ENCODE results near the gene LPAR3. TPM values are rescaled to one million over a fixed set of nuclear protein-coding genes. Genes with fewer than 3 reads are reported as not detected.

LPAR3 gene, protein sequence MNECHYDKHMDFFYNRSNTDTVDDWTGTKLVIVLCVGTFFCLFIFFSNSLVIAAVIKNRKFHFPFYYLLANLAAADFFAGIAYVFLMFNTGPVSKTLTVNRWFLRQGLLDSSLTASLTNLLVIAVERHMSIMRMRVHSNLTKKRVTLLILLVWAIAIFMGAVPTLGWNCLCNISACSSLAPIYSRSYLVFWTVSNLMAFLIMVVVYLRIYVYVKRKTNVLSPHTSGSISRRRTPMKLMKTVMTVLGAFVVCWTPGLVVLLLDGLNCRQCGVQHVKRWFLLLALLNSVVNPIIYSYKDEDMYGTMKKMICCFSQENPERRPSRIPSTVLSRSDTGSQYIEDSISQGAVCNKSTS
- 0.08 and 0.11 TPM in 2 replicates for polyA plus RNA-seq (2012; rRNA removed)
- polyA plus RNA-seq (2012; cell fraction: cytosol; rRNA removed) = 0.08 and 0.25 TPM in 2 replicates
- not detected in 2 replicates for polyA plus RNA-seq (2012; cell fraction: nucleus; rRNA removed)

DNA sequence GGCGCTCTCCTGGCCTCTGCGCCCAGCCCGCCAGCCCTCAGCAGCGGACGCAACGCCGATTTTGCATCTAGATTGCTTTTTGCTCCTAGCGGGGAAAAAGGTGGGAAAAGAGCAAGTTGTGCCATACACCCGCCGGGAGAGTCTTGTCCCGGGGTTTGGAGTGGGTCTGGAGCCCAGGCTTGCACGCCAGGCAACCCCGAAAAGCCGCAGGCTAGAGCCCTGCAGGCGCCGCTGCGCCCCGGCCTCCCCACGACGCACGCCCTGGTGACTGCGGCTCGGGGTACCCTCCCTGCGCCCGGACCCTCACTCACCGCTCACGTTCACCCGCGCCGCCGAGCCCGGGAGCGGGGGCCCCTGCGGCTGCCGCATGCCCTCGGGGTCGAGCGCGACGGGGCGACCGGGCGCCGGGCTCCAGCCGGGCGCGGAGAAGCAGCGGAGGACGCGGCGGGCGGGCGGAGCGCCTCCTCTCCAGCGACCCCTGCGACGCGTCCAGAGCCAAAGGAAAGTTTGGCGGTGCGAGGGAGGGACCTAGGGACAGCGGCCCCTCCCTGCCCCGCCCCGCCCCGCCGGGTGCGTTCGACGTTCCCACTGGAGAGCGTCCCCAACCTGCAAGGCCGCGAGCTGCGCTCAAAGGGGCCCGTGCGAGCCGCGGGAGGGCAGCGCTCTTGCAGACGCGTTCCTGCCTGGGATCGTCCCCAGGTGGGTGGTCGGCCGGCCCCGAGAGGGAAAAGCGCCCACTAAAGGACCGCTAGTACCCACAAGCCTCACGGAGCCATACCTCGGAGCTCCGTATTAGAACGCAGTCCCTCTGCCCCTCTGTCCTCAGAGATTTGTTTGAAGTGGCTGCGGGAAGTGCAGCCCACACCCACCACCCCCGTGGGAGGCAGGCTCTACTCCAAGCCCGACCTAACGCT lies at the start of gene LPAR3:
LPAR3 (minus strand) TSS at position 502 of the 914 bp plus-strand sequence. CDS start 27,086 bp downstream, outside the sequence.
- Histone ChIP-seq H3K9ac (no peak within 1 kb of the TSS), H3K27ac (ENCODE audit: low read depth in 2 of 2, low read length in 1 of 2) (no peak within 1 kb of the TSS), H2AFZ (ENCODE audit: low read depth) (no peak within 1 kb of the TSS), H3F3A (replicated peaks; ENCODE audit: insufficient read depth) (no peaks in the 10 kb centered on the region), H3K36me3 (replicated peaks in 1 of 2; ENCODE audit: control insufficient read depth in 1 of 2, insufficient read depth in 2 of 2, low read length in 1 of 2) (no peaks in the 10 kb centered on the region), H3K4me1 (ENCODE audit: control insufficient read depth in 1 of 2, insufficient read depth in 2 of 2, low read depth in 1 of 2, low read length in 1 of 2) (peaks cover 0 to 6% of the 10 kb centered on the region in 2 experiments; a peak in 1 of 4 replicates), H3K4me2 (peak within 1 kb of the TSS; percentile 33; the same call in 1 of the 2 replicates), H4K20me1 (ENCODE audit: insufficient read depth) (no peaks in the 10 kb centered on the region), H3K27me3 (ENCODE audit: insufficient read depth) (peaks cover 21% of the 10 kb centered on the region), H3K79me2 (ENCODE audit: insufficient read depth) (no peaks in the 10 kb centered on the region), H3K9me2 (no peaks in the 10 kb centered on the region), H3K4me3 (ENCODE audit: low read depth in 2 of 2, low read length in 1 of 2) (peak within 1 kb of the TSS in 1 of 2 experiments; percentile 35; a peak in 2 of 4 replicates), H3K9me3 (no peaks in the 10 kb centered on the region)
- peak; percentile 88 for DNase-seq
- WGBS (ENCODE audit: low lambda C conversion rate) = 4% methylated on average over 28 of the region's 93 CpGs
- ChIA-PET POLR2A (no interaction called here), CTCF (interaction anchor here (0.8 to 2.4 kb wide), 5 partner anchors 29 to 139 kb away, joined by 3 to 8 read pairs (median 4); no protein-coding TSS in a partner anchor)
- no peak for TF ChIP-seq EZH2phosphoT487 (IDR thresholded peaks at IDR 0.05; ENCODE audit: borderline replicate concordance, low read depth)
- TF ChIP-seq, protein P1, sequence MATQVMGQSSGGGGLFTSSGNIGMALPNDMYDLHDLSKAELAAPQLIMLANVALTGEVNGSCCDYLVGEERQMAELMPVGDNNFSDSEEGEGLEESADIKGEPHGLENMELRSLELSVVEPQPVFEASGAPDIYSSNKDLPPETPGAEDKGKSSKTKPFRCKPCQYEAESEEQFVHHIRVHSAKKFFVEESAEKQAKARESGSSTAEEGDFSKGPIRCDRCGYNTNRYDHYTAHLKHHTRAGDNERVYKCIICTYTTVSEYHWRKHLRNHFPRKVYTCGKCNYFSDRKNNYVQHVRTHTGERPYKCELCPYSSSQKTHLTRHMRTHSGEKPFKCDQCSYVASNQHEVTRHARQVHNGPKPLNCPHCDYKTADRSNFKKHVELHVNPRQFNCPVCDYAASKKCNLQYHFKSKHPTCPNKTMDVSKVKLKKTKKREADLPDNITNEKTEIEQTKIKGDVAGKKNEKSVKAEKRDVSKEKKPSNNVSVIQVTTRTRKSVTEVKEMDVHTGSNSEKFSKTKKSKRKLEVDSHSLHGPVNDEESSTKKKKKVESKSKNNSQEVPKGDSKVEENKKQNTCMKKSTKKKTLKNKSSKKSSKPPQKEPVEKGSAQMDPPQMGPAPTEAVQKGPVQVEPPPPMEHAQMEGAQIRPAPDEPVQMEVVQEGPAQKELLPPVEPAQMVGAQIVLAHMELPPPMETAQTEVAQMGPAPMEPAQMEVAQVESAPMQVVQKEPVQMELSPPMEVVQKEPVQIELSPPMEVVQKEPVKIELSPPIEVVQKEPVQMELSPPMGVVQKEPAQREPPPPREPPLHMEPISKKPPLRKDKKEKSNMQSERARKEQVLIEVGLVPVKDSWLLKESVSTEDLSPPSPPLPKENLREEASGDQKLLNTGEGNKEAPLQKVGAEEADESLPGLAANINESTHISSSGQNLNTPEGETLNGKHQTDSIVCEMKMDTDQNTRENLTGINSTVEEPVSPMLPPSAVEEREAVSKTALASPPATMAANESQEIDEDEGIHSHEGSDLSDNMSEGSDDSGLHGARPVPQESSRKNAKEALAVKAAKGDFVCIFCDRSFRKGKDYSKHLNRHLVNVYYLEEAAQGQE (IDR thresholded peaks at IDR 0.05; ENCODE audit: low read depth, low read length) = no peak
- no peak for TF ChIP-seq FOSL2 (IDR thresholded peaks at IDR 0.05; ENCODE audit: borderline replicate concordance, low read depth)
- no peak for TF ChIP-seq NFIC (IDR thresholded peaks at IDR 0.05; ENCODE audit: borderline replicate concordance)
- TF ChIP-seq EP300 (IDR thresholded peaks at IDR 0.05; ENCODE audit: borderline replicate concordance in 1 of 2, low read depth in 1 of 2, low read length in 1 of 2) = no peak
- TF ChIP-seq, protein P2, sequence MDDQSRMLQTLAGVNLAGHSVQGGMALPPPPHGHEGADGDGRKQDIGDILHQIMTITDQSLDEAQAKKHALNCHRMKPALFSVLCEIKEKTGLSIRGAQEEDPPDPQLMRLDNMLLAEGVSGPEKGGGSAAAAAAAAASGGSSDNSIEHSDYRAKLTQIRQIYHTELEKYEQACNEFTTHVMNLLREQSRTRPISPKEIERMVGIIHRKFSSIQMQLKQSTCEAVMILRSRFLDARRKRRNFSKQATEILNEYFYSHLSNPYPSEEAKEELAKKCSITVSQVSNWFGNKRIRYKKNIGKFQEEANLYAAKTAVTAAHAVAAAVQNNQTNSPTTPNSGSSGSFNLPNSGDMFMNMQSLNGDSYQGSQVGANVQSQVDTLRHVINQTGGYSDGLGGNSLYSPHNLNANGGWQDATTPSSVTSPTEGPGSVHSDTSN (IDR thresholded peaks at IDR 0.05) = no peak
- no peak for TF ChIP-seq RXRA (IDR thresholded peaks at IDR 0.05; ENCODE audit: borderline replicate concordance, low read depth)
- no peak for TF ChIP-seq RFX5 (IDR thresholded peaks at IDR 0.05; ENCODE audit: low read length)
- TF ChIP-seq, protein P3, sequence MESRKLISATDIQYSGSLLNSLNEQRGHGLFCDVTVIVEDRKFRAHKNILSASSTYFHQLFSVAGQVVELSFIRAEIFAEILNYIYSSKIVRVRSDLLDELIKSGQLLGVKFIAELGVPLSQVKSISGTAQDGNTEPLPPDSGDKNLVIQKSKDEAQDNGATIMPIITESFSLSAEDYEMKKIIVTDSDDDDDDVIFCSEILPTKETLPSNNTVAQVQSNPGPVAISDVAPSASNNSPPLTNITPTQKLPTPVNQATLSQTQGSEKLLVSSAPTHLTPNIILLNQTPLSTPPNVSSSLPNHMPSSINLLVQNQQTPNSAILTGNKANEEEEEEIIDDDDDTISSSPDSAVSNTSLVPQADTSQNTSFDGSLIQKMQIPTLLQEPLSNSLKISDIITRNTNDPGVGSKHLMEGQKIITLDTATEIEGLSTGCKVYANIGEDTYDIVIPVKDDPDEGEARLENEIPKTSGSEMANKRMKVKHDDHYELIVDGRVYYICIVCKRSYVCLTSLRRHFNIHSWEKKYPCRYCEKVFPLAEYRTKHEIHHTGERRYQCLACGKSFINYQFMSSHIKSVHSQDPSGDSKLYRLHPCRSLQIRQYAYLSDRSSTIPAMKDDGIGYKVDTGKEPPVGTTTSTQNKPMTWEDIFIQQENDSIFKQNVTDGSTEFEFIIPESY (IDR thresholded peaks at IDR 0.05; ENCODE audit: borderline replicate concordance, low read depth) = no peak
- no peak for TF ChIP-seq CHD2 (IDR thresholded peaks at IDR 0.05; ENCODE audit: low read length, partially characterized antibody)
- no peak for TF ChIP-seq SIN3A (IDR thresholded peaks at IDR 0.05; ENCODE audit: borderline replicate concordance, low read depth, low read length)
- no peak for TF ChIP-seq TAF1 (IDR thresholded peaks at IDR 0.05; ENCODE audit: borderline replicate concordance, low read depth, low read length)
- no peak for TF ChIP-seq TEAD4 (IDR thresholded peaks at IDR 0.05; ENCODE audit: borderline replicate concordance, insufficient read depth)
- no peak for TF ChIP-seq FOXJ3 (CRISPR knock-in tag; IDR thresholded peaks at IDR 0.05)
- TF ChIP-seq, protein P4, sequence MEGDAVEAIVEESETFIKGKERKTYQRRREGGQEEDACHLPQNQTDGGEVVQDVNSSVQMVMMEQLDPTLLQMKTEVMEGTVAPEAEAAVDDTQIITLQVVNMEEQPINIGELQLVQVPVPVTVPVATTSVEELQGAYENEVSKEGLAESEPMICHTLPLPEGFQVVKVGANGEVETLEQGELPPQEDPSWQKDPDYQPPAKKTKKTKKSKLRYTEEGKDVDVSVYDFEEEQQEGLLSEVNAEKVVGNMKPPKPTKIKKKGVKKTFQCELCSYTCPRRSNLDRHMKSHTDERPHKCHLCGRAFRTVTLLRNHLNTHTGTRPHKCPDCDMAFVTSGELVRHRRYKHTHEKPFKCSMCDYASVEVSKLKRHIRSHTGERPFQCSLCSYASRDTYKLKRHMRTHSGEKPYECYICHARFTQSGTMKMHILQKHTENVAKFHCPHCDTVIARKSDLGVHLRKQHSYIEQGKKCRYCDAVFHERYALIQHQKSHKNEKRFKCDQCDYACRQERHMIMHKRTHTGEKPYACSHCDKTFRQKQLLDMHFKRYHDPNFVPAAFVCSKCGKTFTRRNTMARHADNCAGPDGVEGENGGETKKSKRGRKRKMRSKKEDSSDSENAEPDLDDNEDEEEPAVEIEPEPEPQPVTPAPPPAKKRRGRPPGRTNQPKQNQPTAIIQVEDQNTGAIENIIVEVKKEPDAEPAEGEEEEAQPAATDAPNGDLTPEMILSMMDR (IDR thresholded peaks at IDR 0.05) = no peak
- no peak for TF ChIP-seq GATA2 (CRISPR knock-in tag; IDR thresholded peaks at IDR 0.05)

All from SK-N-SH (cell line).